ENCODE results near the gene LYPD4.

GRCh38 chr19:41870401-41870873 is 26.0 kb upstream of the LYPD4 start:
- TF ChIP-seq YY1 (IDR thresholded peaks at IDR 0.05; ENCODE audit: insufficient read depth, insufficient read length) (no peak), ZNF274 (IDR thresholded peaks at IDR 0.05; ENCODE audit: low read depth, low read length) (no peak)

Data from NT2/D1 (cell line).